Stimulated activated CD8-positive, alpha-beta memory T cell treated with anti-CD3 and anti-CD28 coated beads, Interleukin-15, amount 100 ng/mL, for 1 hour (primary cell): ENCODE data around the gene SIGLEC9.

ENCODE experiments used
- DNase-seq: peaks from one replicate; pipeline ENCODE4 v3.0.0-alpha.2; 2020; ENCODE audit warnings: low read depth

SIGLEC9 gene

DNA sequence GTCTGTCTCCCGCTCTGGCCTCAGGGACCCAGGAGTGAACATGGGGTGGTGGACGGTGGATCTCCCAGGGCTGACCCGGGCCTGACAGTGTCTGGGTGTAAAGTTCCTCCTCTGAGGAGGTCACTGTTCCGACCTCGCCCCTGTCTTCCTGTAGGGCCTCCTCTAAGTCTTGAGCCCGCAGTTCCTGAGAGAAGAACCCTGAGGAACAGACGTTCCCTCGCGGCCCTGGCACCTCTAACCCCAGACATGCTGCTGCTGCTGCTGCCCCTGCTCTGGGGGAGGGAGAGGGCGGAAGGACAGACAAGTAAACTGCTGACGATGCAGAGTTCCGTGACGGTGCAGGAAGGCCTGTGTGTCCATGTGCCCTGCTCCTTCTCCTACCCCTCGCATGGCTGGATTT, at the start of gene SIGLEC9:
TSS of gene SIGLEC9 (plus strand) at position 178 of the 400 bp plus-strand sequence. CDS start at position 247, 69 bp downstream.
- no peak for DNase-seq

DNA sequence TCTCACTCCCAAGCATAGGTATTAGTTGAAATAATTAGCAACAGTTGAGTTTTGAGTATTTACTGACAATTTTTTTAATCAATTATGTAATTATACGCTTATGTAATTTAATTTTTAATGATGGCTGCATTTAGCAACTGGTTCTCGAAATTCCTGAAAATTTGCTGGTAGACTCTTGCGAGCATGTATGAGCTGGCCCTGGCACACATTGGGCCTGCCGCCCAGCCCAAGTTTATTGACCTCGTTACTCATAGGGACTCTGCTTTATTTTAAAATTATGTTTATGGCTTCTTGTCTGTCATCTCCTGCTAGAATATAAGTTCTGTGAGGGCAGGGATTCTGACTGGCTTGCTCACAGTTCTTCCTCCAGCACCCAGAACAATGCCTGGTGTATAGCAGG, 48.7 kb upstream of the SIGLEC9 start:
- DNase-seq, result no peak

DNA sequence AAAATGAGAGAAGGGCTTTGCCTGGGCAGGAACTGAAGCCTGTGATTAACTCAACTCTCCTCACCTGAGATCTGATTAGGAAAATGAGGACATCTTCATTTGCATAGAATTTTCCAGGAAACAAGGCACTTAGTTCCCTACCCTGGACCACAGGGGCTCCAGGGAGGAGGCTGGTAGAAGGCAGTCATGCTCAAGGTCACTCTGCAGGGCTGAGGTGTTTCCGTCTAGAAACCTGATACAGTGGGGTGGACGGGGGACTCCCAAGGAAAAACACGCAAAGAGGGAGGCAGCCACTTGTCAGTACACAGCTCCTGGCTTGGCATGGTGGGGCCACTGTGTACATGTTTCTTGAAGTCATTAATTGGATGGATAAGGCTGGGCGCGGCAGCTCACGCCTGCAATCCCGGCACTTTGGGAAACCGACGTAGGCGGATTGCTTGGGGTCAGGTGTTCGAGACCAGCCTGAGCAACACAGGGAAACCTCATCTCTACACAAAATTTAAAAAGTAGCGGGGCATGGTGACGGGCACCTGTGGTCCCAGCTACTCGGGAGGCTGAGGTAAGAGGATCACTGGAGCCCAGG, 48.0 kb upstream of the SIGLEC9 start:
- DNase-seq, result no peak

DNA sequence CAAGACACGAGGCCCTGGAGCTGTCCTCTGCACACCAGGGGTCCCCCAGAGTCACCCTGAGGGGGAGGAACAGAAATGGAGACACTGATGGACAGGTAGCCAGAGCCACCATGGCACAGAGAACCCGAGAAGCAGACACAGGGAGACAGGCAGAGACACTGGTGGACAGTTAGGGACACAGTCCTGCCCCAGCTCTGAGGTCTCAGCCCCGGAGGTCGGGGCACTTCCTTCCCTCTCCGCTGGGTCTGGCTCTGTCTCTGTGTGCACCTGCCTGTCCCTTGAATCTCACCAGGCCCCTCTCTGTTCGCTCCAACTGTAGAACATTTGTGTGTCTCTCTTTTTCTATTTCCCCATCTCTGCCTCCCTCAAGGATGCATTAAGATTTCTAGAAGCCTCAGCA, 46.6 kb upstream of the SIGLEC9 start:
- DNase-seq, result no peak

DNA sequence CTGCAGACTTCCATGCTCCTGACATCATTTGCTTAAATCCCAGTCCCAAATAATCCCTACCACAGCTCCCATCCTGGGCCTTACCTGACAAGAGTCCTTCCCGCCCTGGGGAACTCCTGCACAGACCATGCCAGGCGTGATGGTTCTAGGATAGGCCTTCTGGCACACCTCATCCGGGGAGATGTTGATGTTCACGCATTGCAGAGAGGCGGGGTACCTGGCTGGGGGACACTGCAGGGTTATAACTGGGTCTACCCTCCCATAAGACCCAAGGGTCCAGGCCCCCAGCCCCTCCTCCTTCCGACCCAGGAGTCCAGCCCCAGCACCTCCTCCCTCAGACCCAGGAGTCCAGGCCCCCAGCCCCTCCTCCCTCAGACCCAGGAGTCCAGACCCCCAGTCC, 46.0 kb upstream of the SIGLEC9 start:
- DNase-seq, result no peak

DNA sequence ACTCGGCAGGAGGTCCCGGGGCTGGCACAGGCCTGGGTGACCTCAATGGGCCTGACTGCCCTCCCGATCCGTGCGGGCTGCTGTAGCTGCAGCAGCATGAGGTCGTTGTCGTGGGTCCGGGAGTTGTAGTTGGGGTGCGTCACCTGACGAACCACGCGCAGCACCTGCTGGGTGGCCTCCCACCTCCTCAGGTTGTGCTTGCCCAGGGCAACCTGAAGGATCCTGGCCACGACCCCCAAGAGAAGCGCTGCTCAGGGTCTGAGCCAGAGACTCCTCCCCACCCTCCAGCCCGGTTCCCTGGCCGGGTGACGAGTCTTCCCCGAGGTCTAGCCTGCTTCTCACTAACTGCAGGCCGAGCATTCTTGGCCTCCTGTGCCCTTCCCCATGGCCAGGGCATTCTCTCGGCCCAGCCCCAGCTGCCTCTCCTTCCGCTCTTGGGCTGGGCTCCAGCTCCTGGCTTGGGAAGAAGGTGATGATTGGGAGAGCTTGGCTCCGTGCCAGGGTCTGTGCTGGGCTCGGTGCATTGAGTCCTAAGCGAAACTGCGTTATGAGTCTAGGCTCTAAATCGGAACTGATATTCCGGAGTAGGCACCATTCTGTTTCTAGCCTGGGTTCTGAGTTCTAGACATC, 45.1 kb upstream of the SIGLEC9 start:
- DNase-seq, result no peak

DNA sequence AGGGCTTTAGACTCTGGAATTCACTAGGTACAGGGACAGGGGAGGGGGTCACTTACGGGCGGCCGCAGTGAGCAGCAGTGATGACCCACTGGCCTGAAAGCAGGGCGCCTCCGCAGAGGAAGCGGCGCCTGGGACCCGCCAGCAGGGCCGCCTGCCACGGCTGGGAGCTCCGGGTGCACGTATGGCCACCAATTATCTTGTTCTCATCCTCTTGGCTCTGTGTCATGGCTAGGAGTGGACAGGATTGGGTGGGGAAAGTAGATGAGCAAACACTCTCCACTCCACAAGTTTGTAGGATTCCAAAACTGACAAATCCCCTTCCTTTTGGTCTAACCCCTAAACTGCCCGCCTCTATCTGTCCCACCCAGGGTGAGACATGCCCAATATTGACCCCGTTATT, 43.2 kb upstream of the SIGLEC9 start:
- no peak for DNase-seq

DNA sequence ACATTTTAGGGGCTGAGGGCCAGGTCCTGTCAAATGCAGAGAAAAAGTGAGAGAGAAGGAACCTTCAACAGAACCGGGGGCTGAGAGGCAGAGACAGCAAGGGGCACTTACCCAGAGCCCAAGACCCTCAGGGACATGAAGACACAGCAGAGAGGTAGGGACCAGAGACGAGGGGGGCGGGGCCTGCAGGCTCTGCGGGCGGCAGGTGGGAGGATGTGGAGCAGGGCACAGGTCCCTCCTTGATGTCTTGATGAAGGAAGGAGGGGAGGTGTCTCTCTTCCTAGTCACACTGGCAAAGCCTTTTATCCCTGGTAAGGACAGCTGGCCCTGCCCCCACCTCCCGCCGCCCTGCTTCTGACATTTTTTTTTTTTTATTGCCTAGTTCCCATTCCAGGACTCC, 42.1 kb upstream of the SIGLEC9 start, which contains the start of gene KLK14:
TSS of gene KLK14 (minus strand) at position 277 of the 400 bp plus-strand sequence. CDS start at position 4, 273 bp downstream.
- DNase-seq, result no peak

DNA sequence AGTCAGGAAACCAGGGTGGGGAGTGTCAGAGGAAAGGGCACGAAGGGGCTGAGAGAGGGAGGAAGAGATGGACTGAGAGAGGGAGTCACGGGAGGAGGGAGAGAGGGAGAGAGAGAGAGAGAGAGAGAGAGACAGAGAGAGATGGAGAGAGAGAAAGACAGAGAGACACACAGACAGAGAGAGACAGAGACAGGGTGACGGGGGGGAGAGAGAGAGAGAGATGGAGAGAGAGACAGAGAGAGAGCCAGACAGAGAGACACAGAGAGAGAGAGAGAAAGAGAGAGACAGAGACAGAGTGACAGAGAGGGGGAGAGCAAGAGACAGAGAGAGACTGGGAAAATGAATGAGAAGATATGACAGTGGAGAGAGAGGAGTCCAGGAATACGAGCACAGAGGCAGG, 41.5 kb upstream of the SIGLEC9 start:
- DNase-seq, result no peak

DNA sequence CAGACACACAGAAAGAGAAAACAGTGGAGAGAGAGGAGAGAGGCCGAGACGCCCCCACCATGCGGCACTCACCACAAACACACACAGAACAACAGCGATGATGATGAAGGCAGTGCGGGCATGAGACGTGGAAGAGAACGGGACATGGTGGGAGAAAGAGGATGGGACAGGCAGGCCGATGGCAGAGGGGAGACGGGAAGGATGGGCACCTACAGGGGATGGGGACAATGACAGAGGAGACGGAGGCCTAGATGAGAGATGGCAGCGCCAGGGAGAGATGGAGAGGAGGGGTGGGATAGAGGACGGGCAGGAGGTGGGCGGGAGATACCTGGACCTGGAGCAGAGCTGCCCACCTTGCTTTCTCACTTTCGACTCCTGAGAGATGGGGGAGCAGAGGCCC, 40.9 kb upstream of the SIGLEC9 start:
- no peak for DNase-seq

DNA sequence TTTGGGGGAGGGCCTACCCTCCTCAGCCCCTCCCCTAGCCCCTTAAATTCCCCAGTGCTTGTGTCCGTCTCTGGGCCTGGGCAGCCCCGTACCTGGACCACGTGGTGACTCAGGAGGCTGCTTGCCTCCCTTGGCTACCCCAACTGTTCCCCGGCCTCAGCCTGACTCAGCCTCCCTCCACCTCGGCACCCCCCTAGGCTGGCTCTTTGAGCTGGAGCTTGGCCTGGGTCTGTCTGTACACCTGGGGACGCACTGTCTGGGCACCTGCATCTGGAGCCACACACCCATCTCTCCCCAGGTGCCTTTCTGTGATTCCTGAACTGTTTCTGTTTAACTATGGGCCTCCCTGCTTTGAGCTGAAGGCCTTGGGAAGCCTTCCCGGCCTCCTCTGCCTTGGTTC, 40.2 kb upstream of the SIGLEC9 start:
- no peak for DNase-seq

DNA sequence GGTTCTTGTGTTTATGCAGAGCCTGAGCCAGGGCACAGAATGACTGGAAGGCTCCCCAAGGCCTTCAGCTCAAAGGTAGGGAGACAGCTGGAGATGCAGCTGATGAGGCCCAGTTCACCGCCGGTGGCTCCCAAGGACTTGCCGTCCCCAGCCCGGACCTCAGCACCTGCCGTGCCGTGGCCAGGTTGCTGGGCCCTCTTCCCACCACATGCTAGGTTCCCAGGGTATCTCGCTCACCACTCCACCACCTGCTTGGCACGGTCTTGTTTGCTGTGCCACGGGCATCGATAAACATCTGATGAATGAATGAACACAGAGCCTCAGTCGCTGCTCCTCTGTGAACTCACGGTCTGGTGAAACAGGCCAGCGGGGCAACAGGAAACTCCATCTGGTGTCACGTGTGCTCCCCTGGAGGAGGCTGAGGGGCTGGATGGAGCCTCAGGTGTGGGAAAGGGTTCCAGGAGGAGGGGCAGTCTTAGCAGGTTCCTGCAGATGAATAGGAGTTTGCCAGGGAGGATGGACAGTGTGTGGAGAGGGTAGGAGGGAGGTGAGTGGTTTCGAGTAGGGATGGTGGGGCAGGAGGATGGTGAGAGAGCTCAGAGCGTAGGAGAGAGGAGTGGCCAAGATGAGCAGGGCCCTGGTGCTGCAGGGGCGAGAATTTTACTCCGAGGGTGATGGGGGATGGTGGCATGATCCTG, 38.4 kb upstream of the SIGLEC9 start:
- DNase-seq, result no peak

DNA sequence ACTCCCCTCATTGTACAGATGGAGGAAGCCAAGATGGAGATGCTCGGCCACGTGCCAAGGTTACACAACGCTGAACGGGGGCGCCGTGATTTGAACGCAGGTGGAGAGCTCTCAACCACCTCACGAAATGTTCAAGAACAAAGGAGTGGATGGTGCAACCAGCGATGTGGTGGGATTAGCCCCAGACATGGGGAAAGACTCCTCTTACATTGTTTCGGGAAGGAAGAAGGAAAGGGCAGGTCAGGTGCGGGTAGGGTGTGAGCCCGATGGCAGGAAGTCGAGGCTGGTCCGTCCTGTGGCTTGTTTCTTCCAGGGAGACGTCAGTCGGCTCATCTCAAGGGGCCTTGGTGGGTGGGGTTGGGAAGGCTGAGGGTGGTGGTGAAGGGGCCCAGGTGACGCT, 34.9 kb upstream of the SIGLEC9 start:
- no peak for DNase-seq

DNA sequence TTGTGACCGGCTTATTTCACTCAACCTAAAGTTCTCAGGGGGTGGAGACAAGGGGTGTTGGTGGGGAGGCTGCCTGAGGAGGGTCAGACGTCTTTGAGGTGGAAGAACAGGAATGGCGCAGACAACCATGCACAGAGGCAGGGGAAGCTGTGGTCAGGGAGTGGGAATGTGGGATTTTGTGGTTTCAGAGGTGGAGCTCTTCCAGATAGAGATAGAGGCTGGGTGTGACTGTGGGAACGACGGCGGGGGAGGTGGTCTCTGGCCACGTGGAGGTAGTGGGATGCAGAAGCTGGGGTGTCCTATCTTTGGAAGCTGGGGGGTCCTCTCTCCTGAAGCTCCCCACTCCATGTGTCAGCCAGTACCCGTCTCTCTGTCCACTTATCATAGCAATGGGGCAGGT, 34.2 kb upstream of the SIGLEC9 start:
- DNase-seq, result no peak

DNA sequence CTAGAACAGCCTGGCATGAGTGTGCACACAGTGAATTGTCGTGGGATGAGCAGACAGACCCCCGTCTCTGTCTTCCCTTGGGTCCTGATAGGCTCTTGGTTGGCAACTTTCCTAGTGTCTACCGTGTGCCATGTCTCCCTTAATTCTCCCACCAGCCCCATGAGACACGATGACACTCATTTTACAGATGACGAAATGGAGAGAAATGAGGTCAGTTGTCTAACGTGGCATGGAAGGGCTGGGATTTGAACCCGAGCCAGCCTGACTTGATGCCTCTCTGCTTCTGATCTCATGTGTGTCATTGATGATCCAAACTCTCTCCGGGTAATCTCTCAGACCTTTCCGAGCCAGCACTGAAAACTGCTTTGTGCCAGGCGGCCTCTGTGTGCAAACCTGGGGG, 33.6 kb upstream of the SIGLEC9 start:
- DNase-seq, result no peak

DNA sequence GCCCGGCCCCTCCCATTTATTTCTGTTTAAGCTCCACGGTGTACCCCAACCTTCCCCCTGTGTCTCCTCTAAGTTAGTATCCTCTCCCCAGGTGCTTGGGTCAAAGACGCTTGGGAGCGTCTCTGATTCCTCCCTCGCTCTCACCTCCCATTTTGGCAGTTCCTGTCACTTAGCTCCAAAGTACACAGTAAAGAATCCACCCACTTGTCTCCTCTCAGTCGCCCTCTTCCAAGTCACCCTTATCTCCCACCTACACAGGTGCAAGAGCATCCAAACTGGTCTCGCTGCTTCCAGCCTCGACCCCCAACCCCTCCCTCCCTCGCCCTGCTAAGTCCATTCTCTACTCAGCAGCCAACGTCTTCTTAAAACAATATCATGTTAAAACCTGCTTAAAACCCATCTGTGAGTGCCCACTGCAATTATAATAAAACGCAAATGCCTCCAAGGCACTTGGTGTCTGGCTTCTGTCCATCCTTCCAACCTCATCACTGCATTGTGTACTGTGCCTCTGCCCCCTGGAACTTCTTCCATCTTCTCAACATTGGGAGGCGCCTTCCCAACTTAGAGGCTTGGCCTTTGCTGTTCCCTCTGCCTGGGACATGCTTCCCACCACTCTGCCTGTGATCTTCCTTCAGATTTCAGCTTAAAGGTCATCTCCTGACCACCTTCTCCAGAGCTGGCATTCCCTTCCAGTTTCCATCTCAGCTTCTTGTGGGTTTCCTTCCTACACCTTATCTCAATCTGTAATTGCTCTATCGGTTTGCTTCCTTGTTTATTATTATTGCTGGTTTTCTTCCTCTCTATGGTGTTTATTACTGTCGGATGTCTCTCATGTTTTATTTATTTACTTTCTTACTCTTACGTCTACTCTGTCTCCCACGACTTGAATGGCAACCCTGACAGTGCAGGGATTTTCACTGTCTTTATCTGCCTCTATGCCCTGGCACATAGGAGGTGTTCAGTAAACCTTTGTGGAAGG, 32.5 kb upstream of the SIGLEC9 start:
- no peak for DNase-seq

DNA sequence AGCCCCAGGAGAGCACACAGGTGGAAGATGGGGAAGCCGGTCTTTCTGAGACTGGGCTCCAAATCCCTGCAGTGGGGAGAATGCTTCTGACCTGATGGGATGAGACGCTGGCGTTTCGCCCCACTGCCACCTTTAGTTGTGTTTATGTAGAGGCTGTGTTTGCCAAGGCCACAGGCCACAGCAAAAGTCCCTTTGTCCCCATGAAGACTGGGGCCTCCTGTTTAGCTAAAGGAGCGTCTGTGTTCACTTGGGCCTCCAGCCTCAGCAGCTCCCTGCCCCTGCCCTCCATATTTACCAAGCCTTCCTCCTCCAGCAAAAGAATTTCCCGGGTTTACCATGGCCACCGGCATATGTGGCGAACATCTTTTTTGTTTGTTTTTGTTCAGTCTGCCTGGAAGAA, 31.6 kb upstream of the SIGLEC9 start:
- no peak for DNase-seq

DNA sequence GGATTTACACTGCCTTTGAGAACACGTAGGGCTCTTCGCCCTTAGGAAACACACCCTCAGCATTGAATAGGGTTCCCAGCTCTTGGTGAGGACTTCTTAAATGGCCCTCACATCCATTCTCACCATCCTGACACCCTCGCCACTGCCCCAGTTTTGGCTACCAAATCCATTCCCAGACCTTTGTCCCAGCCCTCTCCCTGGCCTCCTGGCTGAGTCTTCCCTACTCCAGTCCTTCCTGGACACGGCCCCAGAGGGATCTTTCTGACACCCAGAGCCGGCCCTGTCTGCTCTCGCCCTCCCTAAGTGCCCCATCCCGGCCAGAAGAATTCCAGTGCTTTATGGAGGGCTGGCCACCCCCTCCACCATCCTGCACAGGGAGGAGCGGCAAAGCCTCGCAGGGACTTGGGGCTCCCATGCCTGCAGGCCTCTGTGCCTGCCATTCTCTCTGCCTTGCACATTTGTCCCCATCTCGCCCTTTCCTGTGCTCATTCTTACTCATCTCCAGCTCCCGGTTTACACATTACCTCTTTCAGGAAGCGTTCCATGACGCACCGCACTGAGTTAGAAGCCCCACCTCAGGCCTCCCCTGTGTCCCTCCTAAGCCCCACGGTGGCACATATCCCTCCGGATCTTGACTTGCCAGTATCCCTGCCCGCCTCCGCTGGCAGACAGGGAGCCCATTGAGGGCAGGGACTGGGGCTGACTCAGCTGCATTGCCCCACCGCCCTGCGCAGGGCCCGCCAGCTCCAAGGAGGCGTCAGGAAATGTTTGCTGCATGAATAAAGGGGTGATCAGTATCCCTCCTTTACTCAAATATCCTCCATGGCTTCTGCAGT, 31.0 kb upstream of the SIGLEC9 start:
- no peak for DNase-seq

DNA sequence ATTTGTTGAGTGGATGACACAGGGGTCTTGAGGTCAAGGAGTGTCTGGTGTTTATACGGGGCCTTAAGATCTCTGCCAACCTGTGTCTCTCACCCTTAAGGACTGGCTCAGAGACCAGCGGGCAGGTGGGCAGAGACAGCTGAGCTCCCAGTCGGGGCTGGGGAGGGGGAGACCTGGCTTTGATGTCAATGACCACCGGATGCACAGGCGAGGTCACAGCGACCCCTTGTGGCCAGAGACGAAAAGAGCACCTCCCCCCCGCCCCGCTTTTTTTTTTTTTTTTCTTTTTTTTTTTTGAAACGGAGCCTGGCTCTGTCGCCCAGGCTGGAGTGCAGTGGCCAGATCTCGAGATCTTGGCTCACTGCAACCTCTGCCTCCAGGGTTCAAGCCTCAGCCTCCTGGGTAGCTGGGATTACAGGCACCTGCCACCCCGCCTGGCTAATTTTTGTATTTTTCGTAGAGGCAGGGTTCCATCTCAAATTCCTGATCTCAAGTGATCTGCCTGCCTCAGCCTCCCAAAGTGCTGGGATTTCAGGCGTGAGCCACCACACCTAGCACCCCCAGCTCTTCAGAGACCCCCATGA, 29.9 kb upstream of the SIGLEC9 start:
- no peak for DNase-seq

DNA sequence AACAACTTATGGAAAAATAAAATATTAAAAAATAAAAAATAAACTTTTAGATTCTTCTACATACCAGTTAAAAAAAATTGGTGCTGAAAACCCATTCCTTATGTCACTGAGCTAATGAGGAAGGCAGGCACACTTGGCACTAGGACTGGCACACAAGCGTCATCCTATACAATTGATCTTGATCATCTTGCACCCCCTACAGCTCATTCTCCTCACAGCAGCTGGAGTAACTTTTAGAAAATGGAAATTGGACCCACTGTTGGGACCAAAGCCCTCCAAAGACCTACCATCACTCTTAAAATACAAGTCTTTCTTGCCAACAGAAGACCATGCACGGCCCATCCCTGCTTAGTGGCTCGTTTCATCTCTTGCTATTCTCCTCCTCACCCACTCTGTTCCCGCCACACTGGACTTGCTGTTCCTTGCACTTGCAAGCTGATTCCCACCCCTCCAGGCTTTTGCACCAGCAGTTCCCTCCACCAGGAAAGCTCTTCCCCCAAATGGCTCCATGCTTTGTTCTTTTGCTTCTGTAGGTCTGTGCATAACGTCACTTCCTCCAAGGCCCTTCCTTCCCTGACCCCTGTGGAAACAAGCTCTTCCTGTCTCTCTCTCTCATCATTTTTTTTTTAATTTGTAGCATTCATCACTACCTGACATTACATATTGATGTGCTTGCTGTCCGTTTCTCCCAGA, 28.1 kb upstream of the SIGLEC9 start:
- DNase-seq, result no peak
